HCT116 (cell line): Measurements from ENCODE around the gene PEX5. TPM values are rescaled to one million over a fixed set of nuclear protein-coding genes. Genes with fewer than 3 reads are reported as not detected.
A peak's percentile ranks its signal among the peaks of the same experiment; 100 is the strongest.
"Not testable (repeated sequence)": the region's sequence is repeated elsewhere in the genome, so short reads cannot be mapped to it uniquely, and the experiment has no call there.

Experiments used
- ATAC-seq: fragments of 200-7000 bp; cut with Tn5 transposase; 2 replicates; pipeline ENCODE4 v1.9.1; 2020; ENCODE audit warnings: mild to moderate bottlenecking, moderate library complexity
- BruUV-seq: library from RNA; stranded (reverse); fragments of 400-500 nt; replicated peaks from 2 replicates; lab custom pipeline; 2021; lab: Mats Ljungman, UMichigan
- CTCF ChIA-PET: fragments of 300-600 bp; sonication (Branson Sonifier 250); formaldehyde crosslinking; loops from one replicate; lab custom pipeline; 2021; ENCODE audit warnings: antibody characterized with exemption; lab: Charles Lee
- POLR2A ChIA-PET: fragments of 300-600, 350-600 bp; sonication (Branson Sonifier 250); formaldehyde crosslinking; loops from one replicate; lab custom pipeline; 2021; ENCODE audit warnings: antibody characterized with exemption; lab: Charles Lee
- RAD21 ChIA-PET, 2 experiments: fragments of 300-600 bp; sonication (Branson Sonifier 250); formaldehyde crosslinking; loops; one replicate each; lab custom pipeline; 2023; ENCODE audit warnings: low total read pairs in 2 of 2; ENCODE audit not compliant: uncharacterized antibody in 2 of 2, unreplicated experiment in 2 of 2, low non-redundant PET in 1 of 2; lab: Charles Lee
- DNase-seq: peaks from one replicate; pipeline ENCODE4 v3.0.0-alpha.2; 2010; ENCODE audit warnings: low read depth, low spot score
- H2AFZ ChIP-seq: fragments of 200-600 bp; shearing (Covaris generic), sonication (generic); 2 replicates; pipeline ENCODE4 v1.6.1; 2017; ENCODE audit warnings: low read depth, mixed run types, mixed read lengths, antibody characterized with exemption, low read length; ENCODE audit not compliant: poor library complexity, severe bottlenecking
- H3K27ac ChIP-seq: 2 replicates; pipeline ENCODE4 v1.5.1; 2012; ENCODE audit warnings: low read depth, low read length
- H3K27me3 ChIP-seq: fragments of 200-600 bp; sonication (generic); 2 replicates; pipeline ENCODE4 v1.6.1; 2016; ENCODE audit warnings: mixed run types, low read length, mixed read lengths; ENCODE audit not compliant: insufficient read depth
- H3K36me3 ChIP-seq, 2 experiments: fragments of 200-500 bp in 1 of 2; fragments of 200-600 bp in 1 of 2; sonication (Bioruptor generic) in 1 of 2; sonication (generic) in 1 of 2; 2 replicates each; pipeline versions ENCODE4 v1.5.1 to v1.6.1; 2014 to 2016; ENCODE audit warnings: low read length in 2 of 2, inconsistent platforms in 1 of 2, mixed read lengths in 1 of 2, mixed run types in 1 of 2; ENCODE audit not compliant: insufficient read depth in 2 of 2, control insufficient read depth in 1 of 2
- H3K4me1 ChIP-seq, 2 experiments: fragments of 200-600 bp in 1 of 2; sonication (generic) in 1 of 2; 2 replicates each; pipeline versions ENCODE4 v1.5.1 to v1.6.1; 2012 to 2017; ENCODE audit warnings: low read length in 2 of 2, inconsistent platforms in 1 of 2, mild to moderate bottlenecking in 1 of 2, mixed read lengths in 1 of 2, mixed run types in 1 of 2, moderate library complexity in 1 of 2; ENCODE audit not compliant: insufficient read depth in 2 of 2, control insufficient read depth in 1 of 2
- H3K4me2 ChIP-seq: fragments of 200-600 bp; sonication (generic); 2 replicates; pipeline ENCODE4 v1.6.1; 2017; ENCODE audit warnings: mixed run types, low read length, mixed read lengths
- H3K4me3 ChIP-seq, 2 experiments: fragments of 200-600 bp in 1 of 2; sonication (generic) in 1 of 2; replicated peaks in 1 of 2; 2 replicates each; pipeline ENCODE4 v1.5.1; 2011 to 2016; ENCODE audit warnings: low read length in 2 of 2, control low read depth in 1 of 2, low read depth in 1 of 2, mild to moderate bottlenecking in 1 of 2, mixed read lengths in 1 of 2, mixed run types in 1 of 2
- H3K79me2 ChIP-seq: fragments of 200-600 bp; sonication (generic); 2 replicates; pipeline ENCODE4 v1.6.1; 2017; ENCODE audit warnings: mild to moderate bottlenecking, mixed run types, low read length, moderate library complexity, mixed read lengths; ENCODE audit not compliant: insufficient read depth
- H3K9ac ChIP-seq: fragments of 200-600 bp; sonication (generic); 2 replicates; pipeline ENCODE4 v1.6.1; 2016; ENCODE audit warnings: low read length, mixed read lengths
- H3K9me2 ChIP-seq: fragments of 200-600 bp; sonication (generic), shearing (Covaris generic); 2 replicates; pipeline ENCODE4 v1.6.1; 2017; ENCODE audit warnings: mixed run types, mild to moderate bottlenecking, moderate library complexity; ENCODE audit not compliant: insufficient read depth
- H3K9me3 ChIP-seq, 2 experiments: fragments of 200-500 bp in 1 of 2; fragments of 200-600 bp in 1 of 2; sonication (Bioruptor generic) in 1 of 2; sonication (generic) in 1 of 2; 2 replicates each; pipeline ENCODE4 v1.6.1; 2014 to 2017; ENCODE audit warnings: low read length in 2 of 2, mixed read lengths in 2 of 2, inconsistent platforms in 1 of 2, low read depth in 1 of 2, mild to moderate bottlenecking in 1 of 2, mixed run types in 1 of 2, moderate library complexity in 1 of 2; ENCODE audit not compliant: control insufficient read depth in 1 of 2, insufficient read depth in 1 of 2
- H4K20me1 ChIP-seq: fragments of 200-600 bp; sonication (generic), shearing (Covaris generic); 2 replicates; pipeline ENCODE4 v1.6.1; 2017; ENCODE audit warnings: mixed run types, mild to moderate bottlenecking, moderate library complexity; ENCODE audit not compliant: insufficient read depth
- ATF3 ChIP-seq: IDR thresholded peaks from 2 replicates; pipeline ENCODE4 v1.6.1; 2012
- CBX3 ChIP-seq: IDR thresholded peaks from 2 replicates; pipeline ENCODE4 v1.6.1; 2012; ENCODE audit warnings: low read depth
- CEBPB ChIP-seq: IDR thresholded peaks from 2 replicates; pipeline ENCODE4 v1.6.1; 2012; ENCODE audit warnings: low read depth
- ELF1 ChIP-seq: IDR thresholded peaks from 2 replicates; pipeline ENCODE4 v1.6.1; 2012; ENCODE audit warnings: low read depth, borderline replicate concordance
- EZH2phosphoT487 ChIP-seq: fragments of 200-600 bp; IDR thresholded peaks from 2 replicates; pipeline ENCODE4 v1.6.1; 2018; ENCODE audit warnings: antibody characterized with exemption, borderline replicate concordance
- FOSL1 ChIP-seq: IDR thresholded peaks from 2 replicates; pipeline ENCODE4 v1.6.1; 2012; ENCODE audit warnings: low read depth
- MAX ChIP-seq: IDR thresholded peaks from 2 replicates; pipeline ENCODE4 v1.6.1; 2012
- RAD21 ChIP-seq: IDR thresholded peaks from 2 replicates; pipeline ENCODE4 v1.6.1; 2012; ENCODE audit warnings: low read depth, mild to moderate bottlenecking
- SIN3A ChIP-seq: IDR thresholded peaks from 2 replicates; pipeline ENCODE4 v1.6.1; 2012; ENCODE audit warnings: low read depth
- SP1 ChIP-seq: IDR thresholded peaks from 2 replicates; pipeline ENCODE4 v1.6.1; 2012; ENCODE audit warnings: low read depth
- TCF7L2 ChIP-seq: IDR thresholded peaks from 2 replicates; pipeline ENCODE4 v1.7.0; 2011; ENCODE audit warnings: borderline replicate concordance, inconsistent platforms; ENCODE audit not compliant: insufficient read depth, insufficient read length; ENCODE audit errors: extremely low read depth
- YY1 ChIP-seq: IDR thresholded peaks from 2 replicates; pipeline ENCODE4 v1.6.1; 2011; ENCODE audit warnings: low read length, low read depth, moderate library complexity, mild to moderate bottlenecking; ENCODE audit not compliant: insufficient replicate concordance; ENCODE audit errors: extremely low read depth
- ZNF274 ChIP-seq: fragments of 200-500 bp; sonication (Bioruptor generic); IDR thresholded peaks from 2 replicates; pipeline ENCODE4 v1.6.1; 2014; ENCODE audit warnings: mild to moderate bottlenecking, low read depth, low read length, inconsistent platforms
- intact Hi-C: fragments of 100-400 bp; cut with micrococcal nuclease; formaldehyde crosslinking; loops from 2 replicates; pipeline ENCODE4 v1.10.0; 2022
- total RNA-seq: library from RNA; stranded (reverse); gene quantifications from one replicate; pipeline ENCODE4 v1.2.1, GENCODE V29; 2021; ENCODE audit not compliant: unreplicated experiment

PEX5 gene
- total RNA-seq, 1 experiment from 2014 or later = 45.4 TPM

DNA sequence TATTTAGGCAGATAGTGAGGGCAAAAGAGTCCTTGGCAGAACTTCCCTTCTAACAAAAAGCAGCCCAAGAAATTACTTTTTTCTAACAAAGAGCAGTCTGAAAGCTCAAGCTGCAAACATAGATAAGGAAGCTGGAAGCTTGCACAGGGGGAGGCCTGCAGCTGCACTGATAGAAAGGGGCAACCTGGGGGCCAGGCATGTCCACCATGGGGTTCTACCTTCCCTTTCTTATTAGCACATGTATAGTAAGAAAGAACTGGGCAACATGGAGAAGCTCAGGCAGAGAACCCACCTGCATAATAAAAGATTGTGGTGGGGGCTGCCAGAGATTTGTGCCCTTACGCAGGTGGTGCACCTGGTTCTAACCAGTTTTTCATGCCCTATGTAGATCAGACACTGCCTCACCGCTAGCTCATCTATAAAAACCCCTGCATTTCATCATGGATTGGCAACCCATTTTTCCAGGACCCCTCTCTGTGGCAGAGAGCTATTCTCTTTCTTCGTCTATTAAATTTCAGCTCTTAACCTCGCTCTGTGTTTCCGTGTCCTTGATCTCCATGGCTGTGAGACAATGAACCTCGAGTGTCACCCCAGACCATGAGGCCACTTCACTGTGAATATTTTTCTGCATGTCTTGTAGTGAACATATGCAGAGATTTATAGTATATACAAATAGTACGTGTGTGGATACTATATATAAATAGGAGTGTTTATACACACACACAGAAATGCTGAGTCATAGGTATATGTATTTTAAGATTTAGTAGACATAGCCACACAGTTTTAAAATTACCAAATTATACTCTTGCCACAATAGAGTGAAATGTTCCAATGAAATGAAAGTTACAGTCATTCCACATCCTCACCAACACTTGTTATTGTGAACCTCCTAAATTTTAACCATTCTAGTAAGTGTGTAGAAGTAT, 53.0 kb downstream of the PEX5 start:
- Histone ChIP-seq H3K9ac (no peak overlapping the region), H3K79me2 (no peaks in the 10 kb centered on the region), H3K4me2 (no peak overlapping the region), H3K4me3 (no peak overlapping the region), H4K20me1 (no peaks in the 10 kb centered on the region), H3K9me2 (no peaks in the 10 kb centered on the region), H3K9me3 (no peaks in the 10 kb centered on the region), H2AFZ (peak overlapping the region; percentile 7), H3K4me1 (no peaks in the 10 kb centered on the region), H3K27me3 (no peaks in the 10 kb centered on the region), H3K36me3 (no peaks in the 10 kb centered on the region), H3K27ac (no peak overlapping the region)
- TF ChIP-seq SIN3A (no peak), ATF3 (no peak), ELF1 (no peak), SP1 (no peak), RAD21 (no peak), FOSL1 (no peak), YY1 (no peak), MAX (no peak), CBX3 (no peak), ZNF274 (no peak), TCF7L2 (no peak), EZH2phosphoT487 (no peak), CEBPB (no peak)
- intact Hi-C loops = no loop called here
- BruUV-seq = no TSS peak
- POLR2A ChIA-PET = no interaction called here
- ATAC-seq (no peak), DNase-seq (no peak)
- RAD21 ChIA-PET = no interaction called here
- CTCF ChIA-PET = no interaction called here

- intact Hi-C loops, H2AFZ ChIP-seq, BruUV-seq, H3K9ac ChIP-seq, CTCF ChIA-PET, POLR2A ChIA-PET, H3K79me2 ChIP-seq, H3K4me2 ChIP-seq, RAD21 ChIA-PET, H3K9me3 ChIP-seq, H4K20me1 ChIP-seq, ATAC-seq, H3K27ac ChIP-seq, H3K9me2 ChIP-seq, H3K4me1 ChIP-seq, H3K27me3 ChIP-seq, H3K36me3 ChIP-seq, DNase-seq, H3K4me3 ChIP-seq: not testable (repeated sequence)
Observed at GRCh38 chr12:7251328-7251996, 62.0 kb downstream of the PEX5 start.
